Esophagus muscularis mucosa (tissue), 4 donors: ENCODE measurements around the gene IFIT5.

Experiments used
- CTCF ChIP-seq, 3 experiments: fragments of 200-600 bp in 2 of 3; fragments of 450-650 bp in 1 of 3; sonication (generic) in 2 of 3; IDR thresholded peaks; one replicate each; pipeline ENCODE4 v1.5.1; 2017 to 2019; ENCODE audit warnings: antibody characterized with exemption in 3 of 3, mild to moderate bottlenecking in 2 of 3, moderate library complexity in 1 of 3
- EP300 ChIP-seq: sonication (generic); formaldehyde crosslinking; IDR thresholded peaks from one replicate; pipeline ENCODE4 v1.6.1; 2017; ENCODE audit warnings: antibody characterized with exemption
- POLR2A ChIP-seq: fragments of 450-650 bp; IDR thresholded peaks from one replicate; pipeline ENCODE4 v1.6.1; 2017; ENCODE audit warnings: antibody characterized with exemption, moderate library complexity, mild to moderate bottlenecking, low read depth
- POLR2AphosphoS5 ChIP-seq, 2 donors: sonication (generic); formaldehyde crosslinking; IDR thresholded peaks; one replicate each; pipeline ENCODE4 v1.6.1; 2017; ENCODE audit warnings: antibody characterized with exemption in 2 of 2

- no peak for TF ChIP-seq EP300
- TF ChIP-seq CTCF (IDR thresholded peaks at IDR 0.05) = no peak
- TF ChIP-seq POLR2A = no peak
- TF ChIP-seq POLR2AphosphoS5 (IDR thresholded peaks at IDR 0.05) = peak; percentile 51 to 69
Measured at GRCh38 chr10:89392974-89393373, 21.4 kb upstream of the IFIT5 start.
